ENCODE results near the gene KRT5. TPM values are rescaled to one million over a fixed set of nuclear protein-coding genes. Genes with fewer than 3 reads are reported as not detected.

Gene KRT5
- total RNA-seq, 1 donor from 2014 or later = 1.6 TPM

- no peaks in the 10 kb centered on the region for H3K27me3 ChIP-seq
- no peaks in the 10 kb centered on the region for H3K36me3 ChIP-seq
- H3K27ac ChIP-seq = no peak overlapping the region
- no peak overlapping the region for H3K4me3 ChIP-seq
- H3K9me3 ChIP-seq = no peaks in the 10 kb centered on the region
- TF ChIP-seq CTCF (IDR thresholded peaks at IDR 0.05) = no peak
- H3K4me1 ChIP-seq = no peaks in the 10 kb centered on the region
- no peak for DNase-seq (ENCODE audit: low spot score in 2 of 2)
- intact Hi-C loops (cut with DNase I) = no loop called here
These were observed 10.7 kb upstream of the KRT5 start for GRCh38 chr12:52530905-52531304.

- H3K36me3 ChIP-seq = no peaks in the 10 kb centered on the region
- H3K27ac ChIP-seq = no peak overlapping the region
- H3K4me1 ChIP-seq = no peaks in the 10 kb centered on the region
- H3K27me3 ChIP-seq = no peaks in the 10 kb centered on the region
- H3K4me3 ChIP-seq = no peak overlapping the region
- intact Hi-C loops (cut with DNase I) = no loop called here
- no peaks in the 10 kb centered on the region for H3K9me3 ChIP-seq
- DNase-seq (ENCODE audit: low spot score in 2 of 2) = no peak
- TF ChIP-seq CTCF (IDR thresholded peaks at IDR 0.05) = no peak
These were observed 10.2 kb upstream of the KRT5 start for GRCh38 chr12:52530366-52530765.

- Histone ChIP-seq H3K36me3 (no peaks in the 10 kb centered on the region), H3K27me3 (no peaks in the 10 kb centered on the region), H3K27ac (no peak overlapping the region), H3K4me3 (no peak overlapping the region), H3K4me1 (no peaks in the 10 kb centered on the region), H3K9me3 (no peaks in the 10 kb centered on the region)
- no peak for DNase-seq (ENCODE audit: low spot score in 2 of 2)
- TF ChIP-seq CTCF (IDR thresholded peaks at IDR 0.05) = no peak
- intact Hi-C loops (cut with DNase I) = no loop called here
These were observed 9.7 kb upstream of the KRT5 start for GRCh38 chr12:52529846-52530245.

GRCh38 chr12:52529417-52529816 lies 9.2 kb upstream of the KRT5 start:
- Histone ChIP-seq H3K4me1 (no peaks in the 10 kb centered on the region), H3K27ac (no peak overlapping the region), H3K4me3 (no peak overlapping the region), H3K9me3 (no peaks in the 10 kb centered on the region), H3K36me3 (no peaks in the 10 kb centered on the region), H3K27me3 (no peaks in the 10 kb centered on the region)
- no peak for TF ChIP-seq CTCF (IDR thresholded peaks at IDR 0.05)
- peak in 1 of 2 donors; percentile 18 for DNase-seq (ENCODE audit: low spot score in 2 of 2)
- intact Hi-C loops (cut with DNase I) = no loop called here

- Histone ChIP-seq H3K4me1 (no peaks in the 10 kb centered on the region), H3K36me3 (no peaks in the 10 kb centered on the region), H3K4me3 (no peak overlapping the region), H3K9me3 (no peaks in the 10 kb centered on the region), H3K27ac (no peak overlapping the region), H3K27me3 (no peaks in the 10 kb centered on the region)
- DNase-seq (ENCODE audit: low spot score in 2 of 2) = peak in 1 of 2 donors; percentile 37
- no peak for TF ChIP-seq CTCF (IDR thresholded peaks at IDR 0.05)
- intact Hi-C loops (cut with DNase I) = no loop called here
These were observed 8.5 kb upstream of the KRT5 start for GRCh38 chr12:52528641-52529143.
